ENCODE data around the gene CDH11. TPM values are rescaled to one million over a fixed set of nuclear protein-coding genes. Genes with fewer than 3 reads are reported as not detected.

Gene CDH11
- polyA plus RNA-seq, 1 donor from 2014 or later = 22.9 TPM

DNA sequence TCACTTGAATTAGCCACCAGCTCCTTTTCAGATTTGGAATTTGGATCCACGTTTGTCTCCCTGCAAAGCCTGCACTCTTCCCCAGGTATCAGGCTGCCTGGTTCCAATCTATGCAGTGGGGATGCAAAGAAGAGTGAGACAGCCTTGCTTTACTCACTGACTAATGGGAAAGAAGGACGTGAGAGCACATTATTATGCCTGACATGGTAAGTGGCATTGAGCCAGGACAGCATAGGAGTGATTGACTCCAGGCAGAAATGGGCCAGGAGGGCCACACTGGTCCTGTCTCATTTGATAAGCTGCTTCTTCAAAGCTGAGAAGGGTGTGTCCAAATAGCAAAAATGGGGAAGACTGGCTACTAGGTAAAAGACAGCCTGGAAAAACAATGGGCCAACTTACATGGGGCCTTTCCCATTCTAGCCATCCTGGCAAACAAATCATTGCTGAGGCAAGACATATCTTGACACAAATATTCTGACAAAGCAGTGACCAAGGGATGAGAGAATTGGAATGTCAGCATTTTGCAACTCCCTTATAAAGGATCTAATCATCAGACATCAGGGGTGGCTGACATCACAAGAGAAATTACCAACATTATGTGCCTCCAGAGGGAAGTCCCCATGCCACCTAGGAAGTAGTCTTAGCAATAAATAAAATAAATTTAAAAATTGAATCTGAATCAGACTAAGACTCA, 38.6 kb downstream of the CDH11 start:
- no peaks in the 10 kb centered on the region for H3K9me3 ChIP-seq (ENCODE audit: low read length)
- H3K9me2 ChIP-seq (ENCODE audit: insufficient read depth, low read length) = no peaks in the 10 kb centered on the region
- H3K4me3 ChIP-seq (ENCODE audit: low read length) = no peak overlapping the region
- H2AFZ ChIP-seq (ENCODE audit: low read depth, low read length) = no peak overlapping the region
- no peak overlapping the region for H3K9ac ChIP-seq (ENCODE audit: low read length)
- no peaks in the 10 kb centered on the region for H3K36me3 ChIP-seq (ENCODE audit: insufficient read depth, low read length)
- no peak for TF ChIP-seq SMC3 (conservative IDR thresholded peaks at IDR 0.05; ENCODE audit: poor library complexity)
- no peaks in the 10 kb centered on the region for H4K20me1 ChIP-seq (ENCODE audit: insufficient read depth)
- H3K27me3 ChIP-seq (ENCODE audit: insufficient read depth, low read depth, low read length) = no peaks in the 10 kb centered on the region
- no peak overlapping the region for H3K27ac ChIP-seq (ENCODE audit: low read length)
- no peak overlapping the region for H3K4me2 ChIP-seq (ENCODE audit: low read length)
- no peaks in the 10 kb centered on the region for H3K79me2 ChIP-seq (replicated peaks; ENCODE audit: insufficient read depth, low read length)
- no peaks in the 10 kb centered on the region for H3F3A ChIP-seq (ENCODE audit: insufficient read depth, low read length, poor library complexity, severe bottlenecking)

DNA sequence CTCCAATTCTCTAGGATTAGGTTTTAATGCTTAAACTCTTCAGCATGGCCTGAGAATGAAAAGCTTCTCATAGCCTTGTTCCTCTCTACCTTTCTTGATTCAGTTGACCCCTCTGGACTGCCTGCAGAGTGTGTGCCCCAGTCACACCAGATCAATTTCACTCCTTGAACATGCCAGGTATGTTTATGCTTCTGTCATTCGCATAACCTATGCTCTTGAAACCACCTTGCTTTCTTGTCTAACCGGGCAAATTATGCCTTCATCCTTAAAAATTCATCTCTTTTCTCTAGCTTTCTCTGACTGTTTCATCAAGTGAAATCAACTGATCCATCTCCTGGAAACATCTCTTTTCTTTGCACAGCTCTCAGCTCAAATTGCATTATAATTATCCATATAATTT, 42.3 kb downstream of the CDH11 start:
- Histone ChIP-seq H3K9me3 (ENCODE audit: low read length) (no peaks in the 10 kb centered on the region), H3K4me2 (ENCODE audit: low read length) (peak overlapping the region; percentile 15), H3K27ac (ENCODE audit: low read length) (peak overlapping the region; percentile 69), H3F3A (ENCODE audit: insufficient read depth, low read length, poor library complexity, severe bottlenecking) (no peaks in the 10 kb centered on the region), H3K9me2 (ENCODE audit: insufficient read depth, low read length) (no peaks in the 10 kb centered on the region), H4K20me1 (ENCODE audit: insufficient read depth) (no peaks in the 10 kb centered on the region), H2AFZ (ENCODE audit: low read depth, low read length) (no peak overlapping the region), H3K9ac (ENCODE audit: low read length) (no peak overlapping the region), H3K79me2 (replicated peaks; ENCODE audit: insufficient read depth, low read length) (no peaks in the 10 kb centered on the region), H3K36me3 (ENCODE audit: insufficient read depth, low read length) (no peaks in the 10 kb centered on the region), H3K4me3 (ENCODE audit: low read length) (peak overlapping the region; percentile 44), H3K27me3 (ENCODE audit: insufficient read depth, low read depth, low read length) (no peaks in the 10 kb centered on the region)
- TF ChIP-seq EZH2 (IDR thresholded peaks at IDR 0.05; ENCODE audit: borderline replicate concordance, insufficient read depth, low read length, poor library complexity, severe bottlenecking) (no peak), TAF1 (IDR thresholded peaks at IDR 0.05; ENCODE audit: low read depth) (no peak), EP300 (conservative IDR thresholded peaks at IDR 0.05; ENCODE audit: poor library complexity, severe bottlenecking) (peak; percentile 74), MXI1 (conservative IDR thresholded peaks at IDR 0.05; ENCODE audit: poor library complexity, severe bottlenecking) (no peak), POLR2AphosphoS5 (IDR thresholded peaks at IDR 0.05) (peak; percentile 71)

DNA sequence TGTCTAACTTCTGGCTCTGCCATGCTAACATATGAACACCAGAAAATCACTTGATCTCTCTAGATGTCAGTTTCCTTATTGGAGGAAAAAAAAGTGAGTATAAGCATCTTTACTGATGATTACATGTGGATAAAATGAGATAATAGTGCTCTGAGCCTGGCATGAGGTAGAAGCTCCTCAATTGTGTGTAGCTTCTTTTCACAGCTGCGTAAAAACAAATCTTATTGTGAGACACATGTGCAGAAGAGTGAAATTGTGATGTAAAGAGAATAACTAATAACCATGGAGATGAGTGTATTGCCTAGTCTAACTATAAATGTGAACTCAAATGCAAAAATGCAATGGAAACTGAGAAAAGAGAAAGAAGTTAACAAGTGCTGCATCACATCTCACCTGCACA, 44.7 kb downstream of the CDH11 start:
- TF ChIP-seq SMC3 (conservative IDR thresholded peaks at IDR 0.05; ENCODE audit: poor library complexity) = no peak
- TF ChIP-seq, protein P1, sequence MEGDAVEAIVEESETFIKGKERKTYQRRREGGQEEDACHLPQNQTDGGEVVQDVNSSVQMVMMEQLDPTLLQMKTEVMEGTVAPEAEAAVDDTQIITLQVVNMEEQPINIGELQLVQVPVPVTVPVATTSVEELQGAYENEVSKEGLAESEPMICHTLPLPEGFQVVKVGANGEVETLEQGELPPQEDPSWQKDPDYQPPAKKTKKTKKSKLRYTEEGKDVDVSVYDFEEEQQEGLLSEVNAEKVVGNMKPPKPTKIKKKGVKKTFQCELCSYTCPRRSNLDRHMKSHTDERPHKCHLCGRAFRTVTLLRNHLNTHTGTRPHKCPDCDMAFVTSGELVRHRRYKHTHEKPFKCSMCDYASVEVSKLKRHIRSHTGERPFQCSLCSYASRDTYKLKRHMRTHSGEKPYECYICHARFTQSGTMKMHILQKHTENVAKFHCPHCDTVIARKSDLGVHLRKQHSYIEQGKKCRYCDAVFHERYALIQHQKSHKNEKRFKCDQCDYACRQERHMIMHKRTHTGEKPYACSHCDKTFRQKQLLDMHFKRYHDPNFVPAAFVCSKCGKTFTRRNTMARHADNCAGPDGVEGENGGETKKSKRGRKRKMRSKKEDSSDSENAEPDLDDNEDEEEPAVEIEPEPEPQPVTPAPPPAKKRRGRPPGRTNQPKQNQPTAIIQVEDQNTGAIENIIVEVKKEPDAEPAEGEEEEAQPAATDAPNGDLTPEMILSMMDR (IDR thresholded peaks at IDR 0.05; ENCODE audit: poor library complexity, severe bottlenecking) = no peak
- TF ChIP-seq RAD21 (conservative IDR thresholded peaks at IDR 0.05) = no peak
- TF ChIP-seq, protein P2, sequence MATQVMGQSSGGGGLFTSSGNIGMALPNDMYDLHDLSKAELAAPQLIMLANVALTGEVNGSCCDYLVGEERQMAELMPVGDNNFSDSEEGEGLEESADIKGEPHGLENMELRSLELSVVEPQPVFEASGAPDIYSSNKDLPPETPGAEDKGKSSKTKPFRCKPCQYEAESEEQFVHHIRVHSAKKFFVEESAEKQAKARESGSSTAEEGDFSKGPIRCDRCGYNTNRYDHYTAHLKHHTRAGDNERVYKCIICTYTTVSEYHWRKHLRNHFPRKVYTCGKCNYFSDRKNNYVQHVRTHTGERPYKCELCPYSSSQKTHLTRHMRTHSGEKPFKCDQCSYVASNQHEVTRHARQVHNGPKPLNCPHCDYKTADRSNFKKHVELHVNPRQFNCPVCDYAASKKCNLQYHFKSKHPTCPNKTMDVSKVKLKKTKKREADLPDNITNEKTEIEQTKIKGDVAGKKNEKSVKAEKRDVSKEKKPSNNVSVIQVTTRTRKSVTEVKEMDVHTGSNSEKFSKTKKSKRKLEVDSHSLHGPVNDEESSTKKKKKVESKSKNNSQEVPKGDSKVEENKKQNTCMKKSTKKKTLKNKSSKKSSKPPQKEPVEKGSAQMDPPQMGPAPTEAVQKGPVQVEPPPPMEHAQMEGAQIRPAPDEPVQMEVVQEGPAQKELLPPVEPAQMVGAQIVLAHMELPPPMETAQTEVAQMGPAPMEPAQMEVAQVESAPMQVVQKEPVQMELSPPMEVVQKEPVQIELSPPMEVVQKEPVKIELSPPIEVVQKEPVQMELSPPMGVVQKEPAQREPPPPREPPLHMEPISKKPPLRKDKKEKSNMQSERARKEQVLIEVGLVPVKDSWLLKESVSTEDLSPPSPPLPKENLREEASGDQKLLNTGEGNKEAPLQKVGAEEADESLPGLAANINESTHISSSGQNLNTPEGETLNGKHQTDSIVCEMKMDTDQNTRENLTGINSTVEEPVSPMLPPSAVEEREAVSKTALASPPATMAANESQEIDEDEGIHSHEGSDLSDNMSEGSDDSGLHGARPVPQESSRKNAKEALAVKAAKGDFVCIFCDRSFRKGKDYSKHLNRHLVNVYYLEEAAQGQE (IDR thresholded peaks at IDR 0.05; ENCODE audit: borderline replicate concordance) = no peak
- TF ChIP-seq EZH2 (IDR thresholded peaks at IDR 0.05; ENCODE audit: borderline replicate concordance, insufficient read depth, low read length, poor library complexity, severe bottlenecking) = no peak
- TF ChIP-seq EP300 (conservative IDR thresholded peaks at IDR 0.05; ENCODE audit: poor library complexity, severe bottlenecking) = no peak
- TF ChIP-seq TAF1 (IDR thresholded peaks at IDR 0.05; ENCODE audit: low read depth) = no peak
- no peak for TF ChIP-seq MXI1 (conservative IDR thresholded peaks at IDR 0.05; ENCODE audit: poor library complexity, severe bottlenecking)
- no peak for TF ChIP-seq POLR2AphosphoS5 (IDR thresholded peaks at IDR 0.05)
- Histone ChIP-seq H4K20me1 (ENCODE audit: insufficient read depth) (no peaks in the 10 kb centered on the region), H3K9ac (ENCODE audit: low read length) (no peak overlapping the region), H3F3A (ENCODE audit: insufficient read depth, low read length, poor library complexity, severe bottlenecking) (no peaks in the 10 kb centered on the region), H3K4me2 (ENCODE audit: low read length) (no peak overlapping the region), H3K79me2 (replicated peaks; ENCODE audit: insufficient read depth, low read length) (no peaks in the 10 kb centered on the region), H3K9me2 (ENCODE audit: insufficient read depth, low read length) (no peaks in the 10 kb centered on the region), H3K27me3 (ENCODE audit: insufficient read depth, low read depth, low read length) (no peaks in the 10 kb centered on the region), H3K36me3 (ENCODE audit: insufficient read depth, low read length) (no peaks in the 10 kb centered on the region), H3K27ac (ENCODE audit: low read length) (no peak overlapping the region), H2AFZ (ENCODE audit: low read depth, low read length) (no peak overlapping the region), H3K9me3 (ENCODE audit: low read length) (no peaks in the 10 kb centered on the region), H3K4me3 (ENCODE audit: low read length) (no peak overlapping the region)
